ENCODE results near the gene ACP7. TPM values are rescaled to one million over a fixed set of nuclear protein-coding genes. Genes with fewer than 3 reads are reported as not detected.

ACP7 gene
- total RNA-seq, 2 donors from 2014 or later = 0.80 TPM; not detected in 1

DNA sequence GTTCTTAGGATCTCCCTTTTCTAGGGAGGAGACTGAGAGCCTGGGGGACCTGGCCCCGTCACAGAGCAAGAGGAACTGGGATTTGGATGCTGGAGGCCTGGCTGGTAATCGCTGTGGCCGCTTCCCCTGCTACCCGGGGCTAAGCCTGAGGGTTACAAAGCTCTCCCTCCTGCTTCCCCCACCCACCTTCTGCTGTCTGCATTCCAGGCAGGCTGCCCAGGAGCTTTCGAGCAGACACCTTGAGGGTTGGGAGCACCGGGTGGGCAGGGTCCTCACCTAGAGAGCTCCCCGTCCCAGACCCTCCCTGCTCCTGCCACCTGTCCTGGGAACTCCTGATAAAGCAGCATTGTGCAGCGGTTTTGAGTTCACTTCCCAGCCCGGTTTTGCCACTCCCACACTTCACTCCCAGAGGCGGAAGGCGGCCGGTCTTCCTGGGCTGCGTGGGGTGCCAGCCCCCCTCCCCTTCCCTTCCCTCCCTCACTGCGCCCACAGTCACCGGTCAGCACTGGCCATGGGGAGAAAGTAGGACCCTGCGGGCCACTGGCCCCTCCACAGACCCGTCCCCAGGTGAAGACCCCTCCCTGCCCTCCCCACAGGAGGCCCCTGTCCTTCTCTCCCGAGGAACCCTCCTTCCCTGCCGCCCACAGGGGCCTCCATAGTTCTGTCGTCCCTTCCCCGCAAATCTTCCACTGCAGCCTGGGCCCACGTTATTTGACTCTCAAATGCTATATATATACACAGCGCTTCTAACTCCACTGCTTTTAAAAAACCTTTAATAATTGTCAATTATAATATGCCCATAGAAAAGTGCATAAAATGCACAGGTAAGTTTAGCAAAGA lies 49.5 kb downstream of the ACP7 start:
- 36% methylated on average over 23 of the region's 23 CpGs for WGBS
- H3K4me3 ChIP-seq = no peak overlapping the region
- no peaks in the 10 kb centered on the region for H3K27me3 ChIP-seq (replicated peaks; ENCODE audit: insufficient read depth)
- no peaks in the 10 kb centered on the region for H3K9me3 ChIP-seq
- peaks cover 53% of the 10 kb centered on the region for H3K4me1 ChIP-seq (replicated peaks)
- peak overlapping the region; percentile 48 to 93 for H3K27ac ChIP-seq
- no peak for TF ChIP-seq POLR2A (IDR thresholded peaks at IDR 0.05)
- peak; percentile 27 for TF ChIP-seq POLR2AphosphoS5 (IDR thresholded peaks at IDR 0.05)
- intact Hi-C loops (cut with DNase I) = no loop called here
- peak; percentile 46 for DNase-seq (ENCODE audit: low spot score)
- H3K36me3 ChIP-seq = no peaks in the 10 kb centered on the region

DNA sequence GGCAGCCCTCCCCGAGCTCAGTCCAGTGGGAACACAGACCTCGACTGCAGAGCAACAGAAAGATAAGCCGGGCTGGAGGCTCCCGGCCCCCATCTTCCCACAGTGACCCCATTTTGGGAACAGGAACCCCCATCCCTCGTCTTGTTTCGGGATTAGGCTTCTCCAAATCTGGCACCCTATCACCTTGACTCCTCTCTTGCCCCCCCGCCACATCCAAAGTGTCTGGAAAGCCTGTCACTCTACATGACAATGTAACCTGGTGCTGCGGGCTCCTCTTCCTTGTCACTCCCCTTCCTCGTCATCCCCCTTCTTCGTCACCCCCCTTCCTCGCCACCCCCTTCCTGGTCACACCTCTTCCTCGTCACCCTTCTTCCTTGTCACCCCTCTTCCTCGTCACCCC lies 51.5 kb downstream of the ACP7 start:
- peaks cover 40% of the 10 kb centered on the region for H3K4me1 ChIP-seq (replicated peaks)
- H3K27me3 ChIP-seq (replicated peaks; ENCODE audit: insufficient read depth) = no peaks in the 10 kb centered on the region
- WGBS = 89% methylated on average over 13 of the region's 13 CpGs
- TF ChIP-seq POLR2A (IDR thresholded peaks at IDR 0.05) (no peak), POLR2AphosphoS5 (IDR thresholded peaks at IDR 0.05) (no peak)
- TF ChIP-seq, protein P1, sequence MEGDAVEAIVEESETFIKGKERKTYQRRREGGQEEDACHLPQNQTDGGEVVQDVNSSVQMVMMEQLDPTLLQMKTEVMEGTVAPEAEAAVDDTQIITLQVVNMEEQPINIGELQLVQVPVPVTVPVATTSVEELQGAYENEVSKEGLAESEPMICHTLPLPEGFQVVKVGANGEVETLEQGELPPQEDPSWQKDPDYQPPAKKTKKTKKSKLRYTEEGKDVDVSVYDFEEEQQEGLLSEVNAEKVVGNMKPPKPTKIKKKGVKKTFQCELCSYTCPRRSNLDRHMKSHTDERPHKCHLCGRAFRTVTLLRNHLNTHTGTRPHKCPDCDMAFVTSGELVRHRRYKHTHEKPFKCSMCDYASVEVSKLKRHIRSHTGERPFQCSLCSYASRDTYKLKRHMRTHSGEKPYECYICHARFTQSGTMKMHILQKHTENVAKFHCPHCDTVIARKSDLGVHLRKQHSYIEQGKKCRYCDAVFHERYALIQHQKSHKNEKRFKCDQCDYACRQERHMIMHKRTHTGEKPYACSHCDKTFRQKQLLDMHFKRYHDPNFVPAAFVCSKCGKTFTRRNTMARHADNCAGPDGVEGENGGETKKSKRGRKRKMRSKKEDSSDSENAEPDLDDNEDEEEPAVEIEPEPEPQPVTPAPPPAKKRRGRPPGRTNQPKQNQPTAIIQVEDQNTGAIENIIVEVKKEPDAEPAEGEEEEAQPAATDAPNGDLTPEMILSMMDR (IDR thresholded peaks at IDR 0.05) = no peak
- H3K36me3 ChIP-seq = no peaks in the 10 kb centered on the region
- no peak for DNase-seq (ENCODE audit: low spot score)
- no peak overlapping the region for H3K4me3 ChIP-seq
- H3K9me3 ChIP-seq = no peaks in the 10 kb centered on the region
- intact Hi-C loops (cut with DNase I) = no loop called here
- H3K27ac ChIP-seq = peak overlapping the region in 1 of 2 donors; percentile 2

DNA sequence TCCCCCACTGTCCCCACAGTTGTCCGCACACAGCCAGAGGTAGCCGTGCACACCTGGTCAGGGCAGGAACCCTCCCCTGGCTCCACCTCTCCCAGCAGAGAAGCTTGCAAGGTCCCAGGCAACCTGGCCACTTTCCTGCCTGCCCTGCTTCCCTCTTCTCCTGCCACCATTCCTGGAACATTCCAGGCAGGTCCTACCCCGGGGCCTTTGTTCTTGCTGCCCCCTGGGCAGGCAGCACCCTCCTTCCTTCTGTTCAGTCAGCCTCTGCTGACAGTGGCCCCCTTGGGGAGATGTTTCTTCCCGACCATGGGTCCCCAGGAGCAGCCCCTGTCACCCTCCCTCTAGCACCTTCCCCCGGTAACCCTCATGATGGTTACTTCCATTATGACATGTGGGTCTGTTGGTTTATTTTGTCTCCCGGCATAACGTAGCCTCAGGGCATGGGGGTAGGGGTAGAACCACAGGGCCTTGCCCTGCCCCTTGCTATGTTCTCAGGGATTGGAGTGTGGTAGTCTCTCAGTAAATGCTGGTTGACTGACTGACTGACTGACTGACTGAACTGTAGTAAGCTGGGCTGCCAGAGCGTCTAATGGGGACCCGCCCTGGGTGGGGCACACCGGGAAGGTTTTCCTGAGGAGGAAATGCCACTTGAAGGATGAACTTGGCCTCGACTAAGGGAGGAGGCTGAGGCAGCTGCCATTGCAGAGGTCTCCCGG lies 52.2 kb downstream of the ACP7 start:
- Histone ChIP-seq H3K4me3 (no peak overlapping the region), H3K9me3 (no peaks in the 10 kb centered on the region), H3K36me3 (no peaks in the 10 kb centered on the region), H3K27me3 (replicated peaks; ENCODE audit: insufficient read depth) (no peaks in the 10 kb centered on the region), H3K4me1 (replicated peaks) (peaks cover 33% of the 10 kb centered on the region), H3K27ac (peak overlapping the region; percentile 2 to 11)
- TF ChIP-seq POLR2A (IDR thresholded peaks at IDR 0.05) = no peak
- no peak for TF ChIP-seq POLR2AphosphoS5 (IDR thresholded peaks at IDR 0.05)
- TF ChIP-seq, protein P1 (IDR thresholded peaks at IDR 0.05) = no peak
- DNase-seq (ENCODE audit: low spot score) = no peak
- intact Hi-C loops (cut with DNase I) = no loop called here
- 74% methylated on average over 12 of the region's 12 CpGs for WGBS

DNA sequence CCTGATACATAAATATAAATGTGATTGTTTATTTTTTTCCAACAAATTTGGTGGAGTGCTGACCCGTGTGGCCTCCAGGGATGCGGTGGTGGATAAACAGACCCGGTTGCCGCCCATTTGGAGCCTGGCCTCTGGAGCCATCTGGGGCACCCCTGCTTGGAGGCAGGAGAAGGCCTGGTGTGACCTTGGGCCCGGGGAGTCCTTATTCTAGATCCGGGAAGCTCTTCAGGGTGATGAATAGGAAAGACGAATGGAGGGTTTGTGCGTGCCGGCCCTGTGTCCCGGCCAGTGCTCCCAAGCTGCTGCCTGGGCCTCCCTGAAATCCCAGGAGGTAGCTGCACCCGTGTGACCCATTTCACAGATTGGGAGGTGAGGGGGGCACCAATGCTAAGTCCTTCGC lies 53.0 kb downstream of the ACP7 start:
- TF ChIP-seq POLR2AphosphoS5 (IDR thresholded peaks at IDR 0.05) = no peak
- TF ChIP-seq POLR2A (IDR thresholded peaks at IDR 0.05) = no peak
- TF ChIP-seq, protein P1 (IDR thresholded peaks at IDR 0.05) = no peak
- WGBS = 78% methylated on average over 12 of the region's 12 CpGs
- no peak for DNase-seq (ENCODE audit: low spot score)
- intact Hi-C loops (cut with DNase I) = no loop called here
- Histone ChIP-seq H3K4me3 (no peak overlapping the region), H3K9me3 (no peaks in the 10 kb centered on the region), H3K27me3 (replicated peaks; ENCODE audit: insufficient read depth) (no peaks in the 10 kb centered on the region), H3K27ac (peak overlapping the region in 1 of 2 donors; percentile 2), H3K36me3 (no peaks in the 10 kb centered on the region), H3K4me1 (replicated peaks) (peaks cover 30% of the 10 kb centered on the region)

Measured in prostate gland (tissue), 2 donors.